ENCODE data around the gene PLA2G4D. TPM values are rescaled to one million over a fixed set of nuclear protein-coding genes. Genes with fewer than 3 reads are reported as not detected.

Gene PLA2G4D
- total and polyA plus RNA-seq, 2 donors (not counting 1 experiment from before 2014, with no cell fraction given): not detected

GRCh38 chr15:42064271-42064670, 30.1 kb downstream of the PLA2G4D start:
- Histone ChIP-seq H3K9ac (ENCODE audit: insufficient read depth, low read length) (no peak overlapping the region), H3K4me3 (replicated peaks in 1 of 4; ENCODE audit: control extremely low read depth in 1 of 4, insufficient read depth in 1 of 4, low read depth in 3 of 4, low read length in 4 of 4) (no peak overlapping the region), H3K27ac (ENCODE audit: insufficient read depth, low read length) (no peak overlapping the region), H3K4me2 (ENCODE audit: extremely low read depth, insufficient read depth, low read length) (no peak overlapping the region), H3K36me3 (ENCODE audit: control insufficient read depth, insufficient read depth, low read length) (no peaks in the 10 kb centered on the region), H2AFZ (ENCODE audit: low read length) (no peak overlapping the region), H4K20me1 (ENCODE audit: control insufficient read depth, extremely low read depth, insufficient read depth, low read length) (no peaks in the 10 kb centered on the region), H3K79me2 (ENCODE audit: control insufficient read depth, insufficient read depth, low read length) (no peaks in the 10 kb centered on the region), H3K27me3 (ENCODE audit: control insufficient read depth, insufficient read depth, low read length) (peaks cover 14% of the 10 kb centered on the region), H3K9me3 (ENCODE audit: control insufficient read depth, insufficient read depth, low read depth, low read length) (no peaks in the 10 kb centered on the region), H3K4me1 (ENCODE audit: control insufficient read depth, extremely low read depth, insufficient read depth, low read length) (no peaks in the 10 kb centered on the region)
- TF ChIP-seq EZH2 (IDR thresholded peaks at IDR 0.05; ENCODE audit: low read length, missing control alignments) (no peak), CTCF (conservative IDR thresholded peaks at IDR 0.05 in 1 of 2, IDR thresholded peaks at IDR 0.05 in 1 of 2; ENCODE audit: low read depth in 1 of 2, low read length in 2 of 2) (no peak)
- DNase-seq (ENCODE audit: low read depth in 2 of 2): no peak

GRCh38 chr15:42063122-42063848, 31.1 kb downstream of the PLA2G4D start:
- Histone ChIP-seq H4K20me1 (ENCODE audit: control insufficient read depth, extremely low read depth, insufficient read depth, low read length) (no peaks in the 10 kb centered on the region), H2AFZ (ENCODE audit: low read length) (no peak overlapping the region), H3K9ac (ENCODE audit: insufficient read depth, low read length) (no peak overlapping the region), H3K36me3 (ENCODE audit: control insufficient read depth, insufficient read depth, low read length) (no peaks in the 10 kb centered on the region), H3K4me2 (ENCODE audit: extremely low read depth, insufficient read depth, low read length) (no peak overlapping the region), H3K9me3 (ENCODE audit: control insufficient read depth, insufficient read depth, low read depth, low read length) (no peaks in the 10 kb centered on the region), H3K79me2 (ENCODE audit: control insufficient read depth, insufficient read depth, low read length) (no peaks in the 10 kb centered on the region), H3K4me3 (replicated peaks in 1 of 4; ENCODE audit: control extremely low read depth in 1 of 4, insufficient read depth in 1 of 4, low read depth in 3 of 4, low read length in 4 of 4) (no peak overlapping the region), H3K27ac (ENCODE audit: insufficient read depth, low read length) (no peak overlapping the region), H3K4me1 (ENCODE audit: control insufficient read depth, extremely low read depth, insufficient read depth, low read length) (no peaks in the 10 kb centered on the region), H3K27me3 (ENCODE audit: control insufficient read depth, insufficient read depth, low read length) (peaks cover 10% of the 10 kb centered on the region)
- no peak for DNase-seq (ENCODE audit: low read depth in 2 of 2)
- no peak for TF ChIP-seq CTCF (conservative IDR thresholded peaks at IDR 0.05 in 1 of 2, IDR thresholded peaks at IDR 0.05 in 1 of 2; ENCODE audit: low read depth in 1 of 2, low read length in 2 of 2)
- TF ChIP-seq EZH2 (IDR thresholded peaks at IDR 0.05; ENCODE audit: low read length, missing control alignments): no peak

GRCh38 chr15:42062284-42062806, 32.0 kb downstream of the PLA2G4D start:
- Histone ChIP-seq H3K9me3 (ENCODE audit: control insufficient read depth, insufficient read depth, low read depth, low read length) (no peaks in the 10 kb centered on the region), H3K27me3 (ENCODE audit: control insufficient read depth, insufficient read depth, low read length) (peaks cover 8% of the 10 kb centered on the region), H3K4me2 (ENCODE audit: extremely low read depth, insufficient read depth, low read length) (no peak overlapping the region), H2AFZ (ENCODE audit: low read length) (no peak overlapping the region), H3K4me1 (ENCODE audit: control insufficient read depth, extremely low read depth, insufficient read depth, low read length) (no peaks in the 10 kb centered on the region), H3K36me3 (ENCODE audit: control insufficient read depth, insufficient read depth, low read length) (no peaks in the 10 kb centered on the region), H3K27ac (ENCODE audit: insufficient read depth, low read length) (no peak overlapping the region), H3K9ac (ENCODE audit: insufficient read depth, low read length) (no peak overlapping the region), H3K79me2 (ENCODE audit: control insufficient read depth, insufficient read depth, low read length) (no peaks in the 10 kb centered on the region), H4K20me1 (ENCODE audit: control insufficient read depth, extremely low read depth, insufficient read depth, low read length) (no peaks in the 10 kb centered on the region), H3K4me3 (replicated peaks in 1 of 4; ENCODE audit: control extremely low read depth in 1 of 4, insufficient read depth in 1 of 4, low read depth in 3 of 4, low read length in 4 of 4) (no peak overlapping the region)
- no peak for DNase-seq (ENCODE audit: low read depth in 2 of 2)
- TF ChIP-seq EZH2 (IDR thresholded peaks at IDR 0.05; ENCODE audit: low read length, missing control alignments): no peak
- no peak for TF ChIP-seq CTCF (conservative IDR thresholded peaks at IDR 0.05 in 1 of 2, IDR thresholded peaks at IDR 0.05 in 1 of 2; ENCODE audit: low read depth in 1 of 2, low read length in 2 of 2)
